Adrenal gland (tissue), 5 donors: ENCODE measurements around the gene CORO7.

Experiments
- CTCF ChIP-seq, 6 experiments: fragments of 450-650 bp in 4 of 6; fragments of 200-600 bp in 2 of 6; sonication (generic) in 1 of 6; IDR thresholded peaks; 1 replicate in 5 of 6; 2 replicates in 1 of 6; pipeline versions ENCODE4 v1.5.1 to v1.8.0; 2016 to 2021; ENCODE audit warnings: antibody characterized with exemption in 6 of 6, mild to moderate bottlenecking in 2 of 6, moderate library complexity in 1 of 6
- POLR2A ChIP-seq, 2 donors: fragments of 450-650 bp; IDR thresholded peaks; one replicate each; pipeline ENCODE4 v1.6.1; 2017; ENCODE audit warnings: antibody characterized with exemption in 2 of 2, mild to moderate bottlenecking in 2 of 2, moderate library complexity in 1 of 2
- donor health status: DM: no; HTN: no; CAD: no.

GRCh38 chr16:4381072-4381934 lies 35.1 kb downstream of the CORO7 start:
- TF ChIP-seq CTCF (IDR thresholded peaks at IDR 0.05) (no peak), POLR2A (IDR thresholded peaks at IDR 0.05) (no peak)
